Panc1 (cell line): Measurements from ENCODE around the gene NEFH. TPM values are rescaled to one million over a fixed set of nuclear protein-coding genes. Genes with fewer than 3 reads are reported as not detected.

Experiments used
- ATAC-seq: fragments of 200-7000 bp; cut with Tn5 transposase; 2 replicates; pipeline ENCODE4 v1.9.1; 2020; ENCODE audit warnings: mild to moderate bottlenecking, moderate library complexity
- BruUV-seq: library from RNA; stranded (reverse); fragments of 400-500 nt; replicated peaks from 2 replicates; lab custom pipeline; 2021; lab: Mats Ljungman, UMichigan
- CTCF ChIA-PET: fragments of 300-600 bp; sonication (Branson Sonifier 250); formaldehyde crosslinking; loops from one replicate; lab custom pipeline; 2022; ENCODE audit warnings: antibody characterized with exemption; lab: Charles Lee
- POLR2A ChIA-PET: fragments of 300-600 bp; sonication (Branson Sonifier 250); formaldehyde crosslinking; loops from one replicate; lab custom pipeline; 2022; ENCODE audit warnings: antibody characterized with exemption; lab: Charles Lee
- DNase-seq: peaks from one replicate; pipeline ENCODE4 v3.0.0-alpha.2; 2010; ENCODE audit warnings: low read depth, low spot score
- H3K27ac ChIP-seq: 2 replicates; pipeline ENCODE4 v1.5.1; 2011; ENCODE audit warnings: mild to moderate bottlenecking, low read length, inconsistent platforms
- H3K27me3 ChIP-seq: fragments of 200-500 bp; sonication (Bioruptor generic); 2 replicates; pipeline ENCODE4 v1.6.0; 2014; ENCODE audit warnings: low read length, inconsistent platforms; ENCODE audit not compliant: control insufficient read depth, insufficient read depth
- H3K36me3 ChIP-seq: fragments of 200-500 bp; sonication (Bioruptor generic); 2 replicates; pipeline ENCODE4 v1.5.1; 2014; ENCODE audit warnings: inconsistent platforms, mild to moderate bottlenecking, low read length, moderate library complexity; ENCODE audit not compliant: control insufficient read depth, insufficient read depth
- H3K4me1 ChIP-seq: 2 replicates; pipeline ENCODE4 v1.5.1; 2011; ENCODE audit warnings: inconsistent platforms, mild to moderate bottlenecking, low read length, moderate library complexity; ENCODE audit not compliant: control insufficient read depth, insufficient read depth
- H3K4me3 ChIP-seq, 2 experiments: 2 replicates each; pipeline ENCODE4 v1.5.1; 2011 to 2012; ENCODE audit warnings: low read depth in 2 of 2, low read length in 2 of 2, mild to moderate bottlenecking in 2 of 2, inconsistent platforms in 1 of 2, moderate library complexity in 1 of 2
- H3K9me3 ChIP-seq: fragments of 200-500 bp; sonication (Bioruptor generic); 2 replicates; pipeline ENCODE4 v1.5.1; 2014; ENCODE audit warnings: low read depth, mild to moderate bottlenecking, inconsistent platforms, low read length, moderate library complexity; ENCODE audit not compliant: control insufficient read depth, insufficient read depth
- CTCF ChIP-seq: fragments of 450-650 bp; IDR thresholded peaks from 2 replicates; pipeline ENCODE4 v1.5.1; 2017; ENCODE audit warnings: mild to moderate bottlenecking
- POLR2AphosphoS5 ChIP-seq: IDR thresholded peaks from 2 replicates; pipeline ENCODE4 v1.6.1; 2012; ENCODE audit warnings: mild to moderate bottlenecking, low read depth, low read length, moderate library complexity
- REST ChIP-seq, 2 experiments: IDR thresholded peaks; 2 replicates each; pipeline ENCODE4 v1.6.1; 2011 to 2012; ENCODE audit warnings: low read depth in 2 of 2, control low read depth in 1 of 2, low read length in 1 of 2, mild to moderate bottlenecking in 1 of 2, moderate library complexity in 1 of 2; ENCODE audit not compliant: insufficient read depth in 1 of 2
- SIN3A ChIP-seq: IDR thresholded peaks from 2 replicates; pipeline ENCODE4 v1.6.1; 2012; ENCODE audit warnings: low read depth, mild to moderate bottlenecking, low read length, moderate library complexity, borderline replicate concordance; ENCODE audit not compliant: insufficient read depth
- TCF7L2 ChIP-seq: IDR thresholded peaks from 2 replicates; pipeline ENCODE4 v1.6.1; 2011; ENCODE audit warnings: mild to moderate bottlenecking, low read depth, low read length, inconsistent platforms
- in situ Hi-C: cut with HindIII; loops from 2 replicates; pipeline ENCODE4 v1.10.0; 2016; ENCODE audit warnings: low sequenced_read_pairs, low pct_unique_long_range_greater_than_20kb
- intact Hi-C: fragments of 100-400 bp; cut with micrococcal nuclease; formaldehyde crosslinking; loops from one replicate; pipeline ENCODE4 v1.10.0; 2022; ENCODE audit not compliant: unreplicated experiment
- total RNA-seq: library from RNA; stranded (reverse); gene quantifications from one replicate; pipeline ENCODE4 v1.2.1, GENCODE V29; 2021; ENCODE audit not compliant: unreplicated experiment

NEFH gene
- total RNA-seq, 1 experiment from 2014 or later: 0.08 TPM

DNA sequence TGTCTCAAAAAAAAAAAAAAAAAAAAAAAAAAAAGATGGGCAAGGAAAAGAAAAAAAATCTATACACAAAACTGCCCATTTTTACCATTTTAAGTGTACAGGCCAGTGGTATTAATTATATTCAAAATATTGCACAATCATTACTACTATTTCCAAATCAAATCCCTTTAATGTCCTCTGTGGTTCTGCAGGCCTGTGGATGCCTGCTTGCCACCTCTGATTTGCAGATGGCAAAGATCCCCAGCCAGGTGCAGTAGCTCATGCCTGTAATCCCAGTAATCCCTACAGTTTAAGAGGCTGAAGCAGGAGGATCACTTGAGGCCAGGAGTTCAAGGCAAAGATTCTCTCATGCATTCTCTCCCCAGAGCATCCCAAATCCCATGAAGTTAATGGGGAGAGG lies 21.5 kb upstream of the NEFH start:
- in situ Hi-C loops: no loop called here
- H3K27ac ChIP-seq: no peak overlapping the region
- H3K9me3 ChIP-seq: no peaks in the 10 kb centered on the region
- H3K27me3 ChIP-seq: no peaks in the 10 kb centered on the region
- DNase-seq (no peak), ATAC-seq (no peak)
- intact Hi-C loops: no loop called here
- no peak overlapping the region for H3K4me3 ChIP-seq
- CTCF ChIA-PET: interaction anchor here (0.7 kb wide), 1 partner anchor 29 kb away, joined by 5 read pairs; no protein-coding TSS in a partner anchor
- POLR2A ChIA-PET: no interaction called here
- no peaks in the 10 kb centered on the region for H3K36me3 ChIP-seq
- TF ChIP-seq POLR2AphosphoS5: no peak
- TF ChIP-seq REST (IDR thresholded peaks at IDR 0.05; ENCODE audit: insufficient read depth in 1 of 2, low read depth in 2 of 2, low read length in 1 of 2): no peak
- TF ChIP-seq CTCF: no peak
- no peak for TF ChIP-seq SIN3A
- no peak for TF ChIP-seq TCF7L2
- no peaks in the 10 kb centered on the region for H3K4me1 ChIP-seq
- BruUV-seq: no TSS peak

DNA sequence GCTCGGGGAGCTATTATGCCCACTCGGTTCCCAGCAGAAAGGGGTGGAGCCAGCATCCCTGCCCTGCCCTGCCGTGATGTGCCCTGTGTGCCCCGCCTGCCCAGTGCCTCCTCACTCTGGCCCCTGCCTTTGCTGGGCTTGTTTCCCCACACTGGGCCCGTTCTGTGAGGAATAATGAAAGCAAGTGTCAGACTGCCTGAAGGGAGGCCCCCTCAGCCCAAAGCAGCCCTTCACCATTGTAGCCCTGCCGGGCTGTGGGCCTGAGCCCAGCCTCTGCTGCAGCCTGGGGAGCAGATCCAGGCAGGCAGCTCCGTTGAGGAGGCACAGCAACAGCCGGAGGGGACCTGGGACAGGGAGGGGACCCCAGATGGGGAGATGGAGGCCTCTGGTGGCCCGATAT lies 20.2 kb upstream of the NEFH start:
- no peaks in the 10 kb centered on the region for H3K27me3 ChIP-seq
- intact Hi-C loops (no loop called here), in situ Hi-C loops (no loop called here)
- no peaks in the 10 kb centered on the region for H3K36me3 ChIP-seq
- no peak for DNase-seq
- H3K4me1 ChIP-seq: no peaks in the 10 kb centered on the region
- H3K9me3 ChIP-seq: no peaks in the 10 kb centered on the region
- H3K27ac ChIP-seq: no peak overlapping the region
- no peak for ATAC-seq
- BruUV-seq: no TSS peak
- CTCF ChIA-PET: no interaction called here
- POLR2A ChIA-PET: no interaction called here
- TF ChIP-seq POLR2AphosphoS5 (no peak), SIN3A (no peak), REST (IDR thresholded peaks at IDR 0.05; ENCODE audit: insufficient read depth in 1 of 2, low read depth in 2 of 2, low read length in 1 of 2) (no peak), CTCF (no peak), TCF7L2 (no peak)
- H3K4me3 ChIP-seq: no peak overlapping the region
